Peyer's patch (tissue), 4 donors: ENCODE data around the gene OTUB2.

Experiments
- CTCF ChIP-seq, 6 experiments: fragments of 450-650 bp in 4 of 6; fragments of 200-600 bp in 2 of 6; sonication (generic) in 1 of 6; IDR thresholded peaks; one replicate each; pipeline ENCODE4 v1.5.1; 2017 to 2019; ENCODE audit warnings: antibody characterized with exemption in 6 of 6, mild to moderate bottlenecking in 3 of 6, moderate library complexity in 1 of 6
- POLR2A ChIP-seq, 2 donors: fragments of 450-650 bp; IDR thresholded peaks; one replicate each; pipeline ENCODE4 v1.5.1; 2017; ENCODE audit warnings: antibody characterized with exemption in 2 of 2, mild to moderate bottlenecking in 2 of 2, moderate library complexity in 2 of 2

GRCh38 chr14:94052662-94053061 is 26.5 kb downstream of the OTUB2 start:
- TF ChIP-seq CTCF (IDR thresholded peaks at IDR 0.05) (no peak), POLR2A (IDR thresholded peaks at IDR 0.05) (no peak)
